Activated T-cell treated with anti-CD3 and anti-CD28 coated beads, Interleukin-2, amount 50 U/mL, for 4 hours (primary cell): ENCODE data around the gene BCAS2. TPM values are rescaled to one million over a fixed set of nuclear protein-coding genes. Genes with fewer than 3 reads are reported as not detected.

Experiments used
- ATAC-seq, 2 donors: fragments of 200-7000 bp; cut with Tn5 transposase; one replicate each; pipeline ENCODE4 v1.10.0; 2021
- DNase-seq: peaks from one replicate; pipeline ENCODE4 v3.0.0-alpha.2; 2020
- H3K27me3 Mint-ChIP-seq: one replicate; pipeline ENCODE4 v1.8.0; 2021; ENCODE audit warnings: low read depth, mixed read lengths
- H3K36me3 Mint-ChIP-seq: one replicate; pipeline ENCODE4 v1.8.0; 2022; ENCODE audit warnings: mixed read lengths; ENCODE audit not compliant: insufficient read depth
- H3K4me1 Mint-ChIP-seq: one replicate; pipeline ENCODE4 v1.8.0; 2021; ENCODE audit warnings: low read depth, mixed read lengths
- H3K4me3 Mint-ChIP-seq: one replicate; pipeline ENCODE4 v1.8.0; 2021; ENCODE audit warnings: mild to moderate bottlenecking, moderate library complexity, mixed read lengths
- H3K9me3 Mint-ChIP-seq: one replicate; pipeline ENCODE4 v1.8.0; 2021; ENCODE audit warnings: mixed read lengths
- total RNA-seq, 3 donors: library from RNA; stranded (reverse); gene quantifications; one replicate each; pipeline ENCODE4 v1.2.1, GENCODE V29; 2021

The BCAS2 gene
- total RNA-seq, 3 donors from 2014 or later, result 62.4 to 65.4 (median 64.0) TPM

DNA sequence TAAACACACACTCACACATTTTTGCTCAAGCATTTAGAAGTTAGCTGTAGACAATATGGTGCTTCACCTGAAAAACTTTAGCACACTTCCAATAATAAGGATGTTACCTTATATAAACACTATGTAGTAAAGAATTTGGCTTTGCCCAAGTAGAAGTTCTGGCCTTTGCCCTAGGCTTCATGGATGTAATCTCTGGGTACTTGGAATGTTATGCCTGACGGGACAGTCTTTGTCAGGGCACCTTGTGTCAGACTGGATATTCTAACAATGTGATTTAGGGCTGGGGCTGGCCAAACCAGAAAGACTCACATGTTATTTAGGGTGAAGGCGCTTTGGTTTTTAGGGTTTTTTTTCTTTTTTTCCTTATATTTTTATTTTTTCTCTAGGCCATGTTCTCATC is 35.6 kb downstream of the BCAS2 start:
- Mint-ChIP-seq H3K4me3 (no peak overlapping the region), H3K4me1 (no peaks in the 10 kb centered on the region), H3K27me3 (no peaks in the 10 kb centered on the region), H3K9me3 (no peaks in the 10 kb centered on the region), H3K36me3 (no peaks in the 10 kb centered on the region)
- ATAC-seq (no peak), DNase-seq (no peak)

DNA sequence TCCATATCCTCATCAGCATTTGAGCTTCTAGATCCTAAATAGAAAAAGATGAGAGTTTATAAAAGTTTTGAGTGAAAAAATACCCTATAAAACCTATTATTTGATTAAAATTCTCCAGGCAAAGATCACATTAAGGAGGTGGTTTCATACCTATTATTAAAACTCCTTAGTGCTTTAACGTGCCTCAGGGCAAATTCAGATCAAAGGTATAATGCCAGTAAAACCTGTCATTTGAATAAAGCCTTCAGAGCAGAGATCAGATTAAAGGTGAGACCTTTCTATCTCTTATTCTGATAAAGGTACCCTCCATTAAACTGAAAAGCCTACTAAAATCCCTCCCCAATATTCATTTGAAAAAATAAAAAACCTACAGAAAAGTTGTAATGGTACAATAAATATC is 36.1 kb downstream of the BCAS2 start:
- Mint-ChIP-seq H3K4me3 (no peak overlapping the region), H3K27me3 (no peaks in the 10 kb centered on the region), H3K4me1 (no peaks in the 10 kb centered on the region), H3K36me3 (no peaks in the 10 kb centered on the region), H3K9me3 (no peaks in the 10 kb centered on the region)
- DNase-seq (no peak), ATAC-seq (no peak)

DNA sequence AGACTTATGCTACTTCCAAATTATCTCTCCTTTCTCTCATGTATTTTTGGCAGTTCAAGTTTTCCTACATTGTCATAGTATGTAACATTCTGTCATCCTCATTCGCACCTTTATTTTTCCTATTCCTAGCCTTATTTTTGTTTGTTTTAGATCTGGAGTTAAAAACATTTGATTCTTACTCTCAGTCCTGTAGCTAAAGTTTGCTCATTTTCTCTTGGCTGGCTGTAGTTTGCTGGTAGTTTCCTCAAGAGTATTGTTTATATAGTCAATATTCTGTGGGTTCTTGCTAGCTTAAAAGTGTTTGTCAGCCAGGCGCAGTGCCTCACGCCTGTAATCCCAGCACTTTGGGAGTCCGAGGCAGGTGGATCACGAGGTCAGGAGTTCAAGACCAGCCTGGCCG is 40.6 kb downstream of the BCAS2 start:
- Mint-ChIP-seq H3K36me3 (no peaks in the 10 kb centered on the region), H3K9me3 (no peaks in the 10 kb centered on the region), H3K4me3 (no peak overlapping the region), H3K4me1 (no peaks in the 10 kb centered on the region), H3K27me3 (no peaks in the 10 kb centered on the region)
- DNase-seq (no peak), ATAC-seq (no peak)

DNA sequence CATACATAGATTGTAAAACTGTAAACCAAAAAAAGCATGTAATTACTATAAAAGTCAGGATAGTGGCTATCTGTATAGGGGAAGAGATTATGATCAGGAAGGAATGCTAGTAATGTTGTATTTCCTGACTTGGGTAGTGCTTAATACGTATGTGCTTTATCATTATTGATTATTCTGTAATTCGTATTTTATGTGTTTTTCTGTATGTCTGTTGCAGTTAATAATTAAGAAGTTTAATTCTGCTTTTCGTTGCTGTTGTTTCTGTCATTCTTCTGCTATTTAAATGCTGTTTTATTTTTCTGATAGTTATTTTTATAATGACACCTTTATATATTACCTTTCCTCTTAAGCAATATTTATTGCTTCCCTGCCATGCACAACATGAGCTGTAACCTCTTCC is 41.1 kb downstream of the BCAS2 start:
- DNase-seq, result no peak
- H3K27me3 Mint-ChIP-seq, result no peaks in the 10 kb centered on the region
- H3K4me3 Mint-ChIP-seq, result no peak overlapping the region
- H3K4me1 Mint-ChIP-seq, result no peaks in the 10 kb centered on the region
- H3K9me3 Mint-ChIP-seq, result no peaks in the 10 kb centered on the region
- ATAC-seq, result no peak
- no peaks in the 10 kb centered on the region for H3K36me3 Mint-ChIP-seq

DNA sequence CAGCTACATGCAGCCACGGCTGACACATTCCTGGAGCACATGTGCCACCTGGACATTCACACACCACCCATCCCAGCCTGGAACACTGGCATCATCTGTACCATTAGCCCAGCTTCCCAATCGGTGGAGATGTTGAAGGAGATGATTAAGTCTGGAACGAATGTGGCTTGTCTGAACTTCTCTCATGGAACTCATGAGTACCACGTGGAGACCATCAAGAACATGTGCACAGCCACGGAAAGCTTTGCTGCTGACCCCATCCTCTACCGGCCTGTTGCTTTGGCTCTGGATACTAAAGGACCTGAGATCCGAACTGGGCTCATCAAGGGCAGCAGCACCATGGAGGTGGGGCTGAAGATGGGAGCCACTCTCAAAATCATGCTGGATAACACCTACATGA is 45.4 kb downstream of the BCAS2 start:
- Mint-ChIP-seq H3K4me1 (no peaks in the 10 kb centered on the region), H3K36me3 (no peaks in the 10 kb centered on the region), H3K4me3 (no peak overlapping the region), H3K27me3 (no peaks in the 10 kb centered on the region), H3K9me3 (no peaks in the 10 kb centered on the region)
- no peak for ATAC-seq
- DNase-seq, result no peak

DNA sequence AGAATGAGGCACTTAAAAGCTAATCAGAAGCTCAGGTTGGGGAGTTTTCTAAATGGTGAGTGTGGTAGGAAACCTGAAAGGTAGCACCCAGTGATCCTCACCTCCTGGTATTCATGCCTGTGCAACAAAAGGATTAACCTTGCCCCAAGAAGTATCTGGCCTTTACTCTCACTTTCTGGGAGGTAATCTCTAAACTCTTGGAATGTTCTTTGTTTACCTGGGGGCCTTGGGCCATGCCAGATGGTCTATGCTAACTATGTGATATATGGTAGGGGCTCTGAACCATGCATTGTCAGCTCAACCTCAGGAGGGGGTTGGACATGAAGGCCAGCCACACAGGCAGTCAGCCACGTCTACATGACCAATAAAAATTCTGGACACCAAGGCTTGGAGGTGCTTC is 46.0 kb downstream of the BCAS2 start:
- H3K4me3 Mint-ChIP-seq, result no peak overlapping the region
- H3K36me3 Mint-ChIP-seq, result no peaks in the 10 kb centered on the region
- H3K9me3 Mint-ChIP-seq, result no peaks in the 10 kb centered on the region
- no peaks in the 10 kb centered on the region for H3K27me3 Mint-ChIP-seq
- H3K4me1 Mint-ChIP-seq, result no peaks in the 10 kb centered on the region
- ATAC-seq (no peak), DNase-seq (no peak)

DNA sequence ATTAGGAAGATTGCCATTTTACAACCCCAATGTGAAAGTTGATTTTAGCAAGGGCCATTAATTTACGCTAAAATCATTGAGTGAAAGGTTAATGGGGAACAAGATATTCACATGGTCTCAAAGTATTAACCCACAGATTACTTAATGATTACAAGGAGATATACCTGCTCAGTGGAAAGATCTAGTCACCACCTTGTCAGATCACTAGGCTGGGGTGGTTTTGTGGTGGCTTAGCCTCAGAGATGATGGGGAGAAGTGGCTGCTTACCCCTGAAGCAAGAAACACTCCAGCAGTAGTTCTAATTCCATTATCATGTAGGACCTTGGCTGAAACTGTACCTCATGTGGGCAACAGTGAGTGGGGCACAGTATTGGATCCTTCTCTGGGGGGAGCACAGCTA is 50.3 kb downstream of the BCAS2 start:
- Mint-ChIP-seq H3K36me3 (no peaks in the 10 kb centered on the region), H3K9me3 (no peaks in the 10 kb centered on the region), H3K4me1 (no peaks in the 10 kb centered on the region), H3K4me3 (no peak overlapping the region), H3K27me3 (no peaks in the 10 kb centered on the region)
- DNase-seq, result no peak
- no peak for ATAC-seq

DNA sequence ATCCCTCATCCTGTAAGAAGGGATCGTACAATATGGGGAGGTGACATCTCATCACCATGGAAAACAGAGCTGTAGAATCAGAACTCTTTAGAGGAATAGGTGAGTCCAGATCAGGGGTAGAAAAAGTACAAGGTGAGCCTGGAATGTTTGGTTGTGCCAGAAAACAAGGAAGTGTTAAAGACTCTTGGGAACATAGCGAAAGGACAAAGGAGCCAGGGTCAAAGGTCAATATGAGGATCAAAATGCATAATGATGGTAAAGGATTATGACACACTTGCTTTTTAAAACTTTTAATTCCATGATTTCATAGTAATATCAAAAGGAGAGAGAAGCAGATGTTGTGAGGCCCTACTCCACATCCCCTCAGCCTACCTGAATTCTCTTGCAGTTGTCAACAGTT is 51.2 kb downstream of the BCAS2 start:
- ATAC-seq (no peak), DNase-seq (no peak)
- no peaks in the 10 kb centered on the region for H3K4me1 Mint-ChIP-seq
- H3K27me3 Mint-ChIP-seq, result no peaks in the 10 kb centered on the region
- no peaks in the 10 kb centered on the region for H3K36me3 Mint-ChIP-seq
- no peak overlapping the region for H3K4me3 Mint-ChIP-seq
- no peaks in the 10 kb centered on the region for H3K9me3 Mint-ChIP-seq

DNA sequence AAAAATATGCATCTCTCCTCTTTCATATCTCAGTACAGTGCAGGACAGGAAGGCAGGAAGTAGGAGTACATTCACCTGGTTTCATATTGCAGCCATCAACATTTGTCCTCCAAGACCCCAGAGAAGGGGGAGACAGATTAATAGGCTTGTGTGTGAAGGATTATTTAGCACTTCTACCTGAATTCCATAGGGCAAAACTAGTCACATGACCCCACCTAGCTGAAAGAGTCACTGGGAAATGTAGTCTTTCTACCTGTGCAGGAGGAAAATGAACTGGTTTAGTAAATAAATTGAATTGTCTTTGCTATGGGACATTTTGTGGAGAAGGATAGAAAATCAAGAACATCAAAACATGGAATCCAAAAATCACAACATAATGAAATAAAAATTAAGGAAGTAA is 56.5 kb downstream of the BCAS2 start:
- Mint-ChIP-seq H3K4me3 (no peak overlapping the region), H3K4me1 (no peaks in the 10 kb centered on the region), H3K27me3 (peaks cover 2% of the 10 kb centered on the region), H3K36me3 (no peaks in the 10 kb centered on the region), H3K9me3 (no peaks in the 10 kb centered on the region)
- no peak for ATAC-seq
- no peak for DNase-seq

DNA sequence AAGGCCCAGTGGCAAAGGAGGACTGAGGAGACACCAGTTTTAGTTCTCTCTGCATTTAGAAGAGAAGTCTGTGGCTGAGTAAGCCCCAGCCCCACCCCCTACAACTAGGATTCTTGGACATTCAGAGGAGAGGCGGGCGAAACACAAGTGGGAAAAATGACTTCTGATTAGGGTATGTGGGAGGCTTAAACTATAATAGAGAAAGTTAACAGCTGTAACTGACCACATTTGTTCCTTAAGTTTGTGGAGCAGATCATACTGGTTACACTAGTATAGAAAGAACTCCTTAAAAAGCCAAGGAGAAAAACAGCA is 59.2 kb downstream of the BCAS2 start:
- DNase-seq, result no peak
- ATAC-seq, result no peak
- Mint-ChIP-seq H3K9me3 (no peaks in the 10 kb centered on the region), H3K4me3 (no peak overlapping the region), H3K36me3 (no peaks in the 10 kb centered on the region), H3K4me1 (no peaks in the 10 kb centered on the region), H3K27me3 (peaks cover 8% of the 10 kb centered on the region)

DNA sequence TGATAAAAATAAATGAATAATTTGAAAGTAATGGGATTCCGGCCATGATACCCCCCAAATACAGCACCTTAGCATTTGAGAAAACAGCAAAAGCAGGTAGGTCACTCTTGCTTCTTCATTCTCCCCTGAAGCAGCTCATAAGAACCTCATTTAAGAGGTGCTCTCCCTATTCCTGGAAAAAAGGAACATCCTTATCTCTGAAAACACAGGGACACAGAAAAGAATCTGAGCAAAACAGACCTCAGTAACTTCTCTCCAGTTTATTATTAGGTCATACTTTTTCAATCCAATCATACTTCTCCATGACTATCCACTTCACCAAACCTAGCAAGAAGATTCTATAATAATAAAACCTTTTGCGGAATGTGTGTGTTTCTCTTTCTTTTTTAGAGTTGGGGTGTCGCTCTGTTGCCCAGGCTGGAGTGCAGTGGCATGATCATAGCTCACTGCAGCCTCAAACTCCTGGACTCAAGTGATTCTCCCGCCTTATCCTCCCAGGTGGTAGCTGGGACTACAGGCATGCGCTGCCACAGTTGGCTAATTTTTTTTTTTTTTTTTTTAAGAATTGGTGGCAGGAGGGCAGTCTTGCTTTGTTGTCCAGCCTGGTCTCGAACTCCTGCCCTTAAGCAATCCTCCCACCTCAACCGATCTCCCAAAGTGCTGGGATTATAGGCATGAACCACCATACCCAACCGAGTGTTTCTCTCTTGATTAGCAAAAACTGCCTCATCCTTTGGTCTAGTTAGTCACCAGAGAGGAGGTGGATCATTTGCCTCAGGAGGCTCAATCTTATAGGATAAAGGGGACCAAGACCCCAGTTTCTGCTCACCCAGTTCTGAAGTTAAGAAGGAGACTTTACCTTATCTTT is 59.8 kb downstream of the BCAS2 start:
- no peaks in the 10 kb centered on the region for H3K36me3 Mint-ChIP-seq
- peaks cover 8% of the 10 kb centered on the region for H3K27me3 Mint-ChIP-seq
- no peaks in the 10 kb centered on the region for H3K9me3 Mint-ChIP-seq
- DNase-seq (no peak), ATAC-seq (no peak)
- H3K4me3 Mint-ChIP-seq, result no peak overlapping the region
- no peaks in the 10 kb centered on the region for H3K4me1 Mint-ChIP-seq

Other genes with a start within 250 kb of the BCAS2 start
- 10 to 100 TPM; 30.0 to 33.0 (median 31.9) TPM for gene TRIM33, start 70.4 kb downstream of the BCAS2 start, total RNA-seq
- gene DENND2C, start 88.4 kb upstream of the BCAS2 start, total RNA-seq, result under 1 TPM; 0.20 to 0.27 (median 0.21) TPM
- not detected for gene AMPD1, start 113.9 kb upstream of the BCAS2 start, total RNA-seq
- gene NRAS, start 135.2 kb upstream of the BCAS2 start, total RNA-seq, result 10 to 100 TPM; 64.5 to 70.3 (median 67.6) TPM
- gene CSDE1, start 176.4 kb upstream of the BCAS2 start, total RNA-seq, result 100 to 1,000 TPM; 460 to 486 (median 469) TPM
- 10 to 100 TPM; 69.2 to 84.7 (median 77.5) TPM for gene SIKE1, start 199.1 kb upstream of the BCAS2 start, total RNA-seq